ENCODE results near the gene GPHN. TPM values are rescaled to one million over a fixed set of nuclear protein-coding genes. Genes with fewer than 3 reads are reported as not detected.

Gene GPHN
- total RNA-seq, 2 donors from 2014 or later: 13.5 to 18.7 TPM

DNA sequence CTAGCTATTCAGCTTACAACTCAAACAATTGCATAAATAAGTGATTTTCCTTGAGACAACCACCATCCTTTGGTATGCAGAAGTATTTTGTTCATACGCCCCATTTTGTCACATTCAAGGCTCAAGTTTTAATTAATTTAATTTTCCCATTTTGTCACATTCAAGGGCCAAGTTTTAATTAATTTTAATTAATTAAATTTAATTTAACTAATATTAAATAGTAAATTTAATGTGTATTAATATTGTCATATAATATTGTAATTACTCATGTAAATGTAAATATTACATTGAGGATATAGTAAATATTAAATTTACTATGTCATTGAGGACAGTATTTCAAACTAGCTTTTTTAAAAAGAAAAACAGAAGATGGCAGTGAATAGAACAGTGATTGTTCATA, 464.5 kb downstream of the GPHN start:
- intact Hi-C loops (cut with DNase I): no loop called here
- H3K4me1 ChIP-seq (replicated peaks): no peaks in the 10 kb centered on the region
- no peak overlapping the region for H3K4me3 ChIP-seq
- 100% methylated on average over 1 of the region's 1 CpG for WGBS
- no peaks in the 10 kb centered on the region for H3K9me3 ChIP-seq
- no peak for DNase-seq (ENCODE audit: low spot score)
- H3K36me3 ChIP-seq: no peaks in the 10 kb centered on the region
- H3K27ac ChIP-seq: no peak overlapping the region
- H3K27me3 ChIP-seq (replicated peaks; ENCODE audit: insufficient read depth): no peaks in the 10 kb centered on the region
- no peak for TF ChIP-seq POLR2A (IDR thresholded peaks at IDR 0.05)

- no peak for DNase-seq (ENCODE audit: low spot score)
- TF ChIP-seq, protein P1, sequence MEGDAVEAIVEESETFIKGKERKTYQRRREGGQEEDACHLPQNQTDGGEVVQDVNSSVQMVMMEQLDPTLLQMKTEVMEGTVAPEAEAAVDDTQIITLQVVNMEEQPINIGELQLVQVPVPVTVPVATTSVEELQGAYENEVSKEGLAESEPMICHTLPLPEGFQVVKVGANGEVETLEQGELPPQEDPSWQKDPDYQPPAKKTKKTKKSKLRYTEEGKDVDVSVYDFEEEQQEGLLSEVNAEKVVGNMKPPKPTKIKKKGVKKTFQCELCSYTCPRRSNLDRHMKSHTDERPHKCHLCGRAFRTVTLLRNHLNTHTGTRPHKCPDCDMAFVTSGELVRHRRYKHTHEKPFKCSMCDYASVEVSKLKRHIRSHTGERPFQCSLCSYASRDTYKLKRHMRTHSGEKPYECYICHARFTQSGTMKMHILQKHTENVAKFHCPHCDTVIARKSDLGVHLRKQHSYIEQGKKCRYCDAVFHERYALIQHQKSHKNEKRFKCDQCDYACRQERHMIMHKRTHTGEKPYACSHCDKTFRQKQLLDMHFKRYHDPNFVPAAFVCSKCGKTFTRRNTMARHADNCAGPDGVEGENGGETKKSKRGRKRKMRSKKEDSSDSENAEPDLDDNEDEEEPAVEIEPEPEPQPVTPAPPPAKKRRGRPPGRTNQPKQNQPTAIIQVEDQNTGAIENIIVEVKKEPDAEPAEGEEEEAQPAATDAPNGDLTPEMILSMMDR (IDR thresholded peaks at IDR 0.05): no peak
- TF ChIP-seq POLR2AphosphoS5 (IDR thresholded peaks at IDR 0.05) (no peak), POLR2A (IDR thresholded peaks at IDR 0.05) (no peak)
- Histone ChIP-seq H3K4me1 (replicated peaks) (no peaks in the 10 kb centered on the region), H3K4me3 (no peak overlapping the region), H3K9me3 (no peaks in the 10 kb centered on the region), H3K27ac (no peak overlapping the region), H3K36me3 (no peaks in the 10 kb centered on the region), H3K27me3 (replicated peaks; ENCODE audit: insufficient read depth) (no peaks in the 10 kb centered on the region)
- intact Hi-C loops (cut with DNase I): no loop called here
Measured at GRCh38 chr14:66974397-66975025, 466.6 kb downstream of the GPHN start.

DNA sequence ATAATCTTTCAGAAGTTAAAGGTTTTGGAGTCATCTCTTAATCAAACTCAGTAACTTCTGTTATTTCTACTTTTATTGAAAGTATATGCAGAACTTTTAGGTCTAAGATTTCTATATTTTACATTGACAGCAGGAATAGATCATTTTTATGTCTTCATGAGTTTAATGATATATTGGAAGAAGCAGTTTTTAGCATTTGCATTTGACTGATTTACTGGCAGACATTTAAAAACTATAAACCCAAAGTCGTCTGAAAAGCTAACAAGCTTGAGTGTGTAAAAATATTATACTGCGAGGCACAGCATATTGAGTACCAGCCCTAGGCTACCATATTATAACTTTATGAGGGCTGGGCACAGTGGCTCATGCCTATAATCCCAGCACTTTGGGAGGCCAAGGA, 467.3 kb downstream of the GPHN start:
- Histone ChIP-seq H3K27me3 (replicated peaks; ENCODE audit: insufficient read depth) (no peaks in the 10 kb centered on the region), H3K36me3 (no peaks in the 10 kb centered on the region), H3K27ac (no peak overlapping the region), H3K4me1 (replicated peaks) (no peaks in the 10 kb centered on the region), H3K4me3 (no peak overlapping the region), H3K9me3 (no peaks in the 10 kb centered on the region)
- intact Hi-C loops (cut with DNase I): no loop called here
- 35% methylated on average over 2 of the region's 2 CpGs for WGBS
- TF ChIP-seq, protein P1 (IDR thresholded peaks at IDR 0.05): no peak
- TF ChIP-seq POLR2A (IDR thresholded peaks at IDR 0.05) (no peak), POLR2AphosphoS5 (IDR thresholded peaks at IDR 0.05) (no peak)
- no peak for DNase-seq (ENCODE audit: low spot score)

DNA sequence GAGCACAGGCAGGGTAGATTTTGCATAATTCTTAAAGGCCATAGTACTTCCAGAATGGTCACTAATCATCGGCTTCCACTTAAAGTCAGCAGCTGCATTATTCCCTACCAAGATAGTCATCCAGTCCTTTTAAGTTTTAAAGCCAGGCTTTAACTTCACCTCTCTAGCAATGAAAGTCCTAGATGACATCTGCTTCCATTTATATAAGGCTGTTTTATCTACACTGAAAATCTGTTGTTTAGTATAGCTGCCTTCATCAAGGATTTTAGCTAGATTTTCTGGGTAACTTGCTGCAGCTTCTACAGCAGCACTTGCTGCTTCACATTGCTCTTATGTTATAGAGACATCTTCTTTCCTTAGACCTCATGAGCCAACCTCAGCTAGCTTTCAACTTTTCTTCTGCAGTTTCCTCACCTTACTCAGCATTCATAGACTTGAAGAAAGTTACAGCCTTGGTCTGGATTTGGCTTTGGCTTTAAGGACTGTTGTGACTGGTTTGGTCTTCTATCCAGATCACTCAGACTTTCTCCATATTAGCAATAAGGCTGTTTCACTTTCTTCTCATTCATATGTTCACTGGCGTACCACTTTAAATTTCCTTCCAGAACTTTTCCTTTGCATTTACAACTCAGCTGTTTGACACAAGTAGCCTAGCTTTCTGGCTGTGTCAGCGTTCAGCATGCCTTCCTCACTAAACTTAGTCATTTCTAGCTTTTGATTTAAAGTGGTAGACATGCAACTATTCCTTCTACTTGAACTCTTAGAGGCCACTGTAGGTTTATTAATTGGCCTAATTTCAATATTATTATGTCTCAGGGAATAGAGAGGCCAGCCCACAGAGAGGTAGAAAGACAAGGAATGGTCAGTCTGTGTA, 471.4 kb downstream of the GPHN start:
- H3K4me3 ChIP-seq: no peak overlapping the region
- no peaks in the 10 kb centered on the region for H3K36me3 ChIP-seq
- H3K27me3 ChIP-seq (replicated peaks; ENCODE audit: insufficient read depth): no peaks in the 10 kb centered on the region
- intact Hi-C loops (cut with DNase I): no loop called here
- DNase-seq (ENCODE audit: low spot score): no peak
- H3K27ac ChIP-seq: no peak overlapping the region
- 81% methylated on average over 3 of the region's 3 CpGs for whole genome bisulfite sequencing
- TF ChIP-seq POLR2A (IDR thresholded peaks at IDR 0.05) (no peak), POLR2AphosphoS5 (IDR thresholded peaks at IDR 0.05) (no peak)
- TF ChIP-seq, protein P1 (IDR thresholded peaks at IDR 0.05): no peak
- H3K4me1 ChIP-seq (replicated peaks): no peaks in the 10 kb centered on the region
- no peaks in the 10 kb centered on the region for H3K9me3 ChIP-seq

GRCh38 chr14:66982247-66982646, 474.3 kb downstream of the GPHN start:
- Histone ChIP-seq H3K27me3 (replicated peaks; ENCODE audit: insufficient read depth) (no peaks in the 10 kb centered on the region), H3K4me3 (no peak overlapping the region), H3K4me1 (replicated peaks) (no peaks in the 10 kb centered on the region), H3K9me3 (no peaks in the 10 kb centered on the region), H3K27ac (no peak overlapping the region), H3K36me3 (no peaks in the 10 kb centered on the region)
- no peak for DNase-seq (ENCODE audit: low spot score)
- intact Hi-C loops (cut with DNase I): no loop called here
- TF ChIP-seq, protein P1 (IDR thresholded peaks at IDR 0.05): no peak
- TF ChIP-seq POLR2AphosphoS5 (IDR thresholded peaks at IDR 0.05) (no peak), POLR2A (IDR thresholded peaks at IDR 0.05) (no peak)

All from prostate gland (tissue), 2 donors.